SK-N-SH (cell line): ENCODE measurements around the gene PCED1A. TPM values are rescaled to one million over a fixed set of nuclear protein-coding genes. Genes with fewer than 3 reads are reported as not detected.

Experiments
- CTCF ChIA-PET: fragments of 300-600, 350-600 bp; formaldehyde crosslinking; extraction: SDS; loops from one replicate; lab custom pipeline; 2021; lab: Yijun Ruan, JAX
- POLR2A ChIA-PET: fragments of 350-600 bp; sonication (Branson Sonifier 250); formaldehyde crosslinking; extraction: SDS; loops from one replicate; lab custom pipeline; 2020; ENCODE audit warnings: antibody characterized with exemption, inconsistent platforms; lab: Yijun Ruan, JAX
- DNase-seq: peaks from one replicate; pipeline ENCODE4 v3.0.0; 2012
- H2AFZ ChIP-seq: fragments of 200-600 bp; sonication (generic); 2 replicates; pipeline ENCODE4 v1.8.1; 2016; ENCODE audit warnings: antibody characterized with exemption, mild to moderate bottlenecking, low read depth
- H3F3A ChIP-seq: fragments of 200-600 bp; sonication (generic); replicated peaks from 2 replicates; pipeline ENCODE3; 2016; ENCODE audit warnings: antibody characterized with exemption, mild to moderate bottlenecking; ENCODE audit not compliant: insufficient read depth
- H3K27ac ChIP-seq, 2 experiments: fragments of 200-500 bp in 1 of 2; fragments of 200-600 bp in 1 of 2; sonication (Bioruptor generic) in 1 of 2; sonication (generic), shearing (Covaris generic) in 1 of 2; 2 replicates each; pipeline versions ENCODE4 v1.5.1 to v1.6.1; 2014 to 2016; ENCODE audit warnings: low read depth in 2 of 2, inconsistent platforms in 1 of 2, low read length in 1 of 2, mild to moderate bottlenecking in 1 of 2, mixed read lengths in 1 of 2
- H3K27me3 ChIP-seq: fragments of 200-600 bp; sonication (generic), shearing (Covaris generic); 2 replicates; pipeline ENCODE4 v1.6.1; 2016; ENCODE audit warnings: mixed run types; ENCODE audit not compliant: insufficient read depth
- H3K36me3 ChIP-seq, 2 experiments: fragments of 200-500 bp in 1 of 2; fragments of 200-600 bp in 1 of 2; sonication (Bioruptor generic) in 1 of 2; sonication (generic) in 1 of 2; replicated peaks in 1 of 2; 2 replicates each; pipeline versions ENCODE3 to v1.5.1; 2014 to 2016; ENCODE audit warnings: low read length in 1 of 2, mild to moderate bottlenecking in 1 of 2; ENCODE audit not compliant: insufficient read depth in 2 of 2, control insufficient read depth in 1 of 2
- H3K4me1 ChIP-seq, 2 experiments: fragments of 200-500 bp in 1 of 2; fragments of 200-600 bp in 1 of 2; sonication (Bioruptor generic) in 1 of 2; sonication (generic), shearing (Covaris generic) in 1 of 2; 2 replicates each; pipeline versions ENCODE4 v1.5.1 to v1.6.1; 2014 to 2016; ENCODE audit warnings: low read depth in 1 of 2, low read length in 1 of 2, mixed run types in 1 of 2; ENCODE audit not compliant: insufficient read depth in 2 of 2, control insufficient read depth in 1 of 2
- H3K4me2 ChIP-seq: fragments of 200-600 bp; sonication (generic), shearing (Covaris generic); 2 replicates; pipeline ENCODE4 v1.6.1; 2017; ENCODE audit warnings: mixed run types
- H3K4me3 ChIP-seq, 2 experiments: fragments of 200-500 bp in 1 of 2; fragments of 200-600 bp in 1 of 2; sonication (Bioruptor generic) in 1 of 2; sonication (generic), shearing (Covaris generic) in 1 of 2; 2 replicates each; pipeline versions ENCODE4 v1.5.1 to v1.8.1; 2014 to 2016; ENCODE audit warnings: low read depth in 2 of 2, inconsistent platforms in 1 of 2, low read length in 1 of 2, mild to moderate bottlenecking in 1 of 2, mixed read lengths in 1 of 2, moderate library complexity in 1 of 2
- H3K79me2 ChIP-seq: fragments of 200-600 bp; sonication (generic); 2 replicates; pipeline ENCODE4 v1.8.1; 2017; ENCODE audit warnings: mild to moderate bottlenecking; ENCODE audit not compliant: insufficient read depth
- H3K9ac ChIP-seq: fragments of 200-600 bp; sonication (generic); 2 replicates; pipeline ENCODE4 v1.6.1; 2017; ENCODE audit warnings: mixed run types
- H3K9me2 ChIP-seq: fragments of 200-600 bp; sonication (generic); 2 replicates; pipeline ENCODE4 v1.6.1; 2017; ENCODE audit warnings: mixed run types
- H3K9me3 ChIP-seq: fragments of 200-600 bp; sonication (generic); 2 replicates; pipeline ENCODE4 v1.6.1; 2017; ENCODE audit warnings: mixed run types, mild to moderate bottlenecking, moderate library complexity
- H4K20me1 ChIP-seq: fragments of 200-600 bp; sonication (generic); 2 replicates; pipeline ENCODE4 v1.6.1; 2017; ENCODE audit warnings: mild to moderate bottlenecking, mixed run types; ENCODE audit not compliant: insufficient read depth
- EZH2phosphoT487 ChIP-seq: fragments of 200-600 bp; sonication (generic); IDR thresholded peaks from 2 replicates; pipeline ENCODE4 v1.6.1; 2017; ENCODE audit warnings: low read depth, mixed run types, mild to moderate bottlenecking, antibody characterized with exemption, moderate library complexity, borderline replicate concordance
- FOXJ3 ChIP-seq: sonication (generic); formaldehyde crosslinking; IDR thresholded peaks from 2 replicates; pipeline ENCODE4 v1.5.1; 2020; ENCODE audit warnings: mild to moderate bottlenecking, missing genetic modification reagents
- FOXM1 ChIP-seq: IDR thresholded peaks from 2 replicates; pipeline ENCODE4 v1.4.0; 2012; ENCODE audit warnings: low read depth, mild to moderate bottlenecking
- ZBTB33 ChIP-seq: IDR thresholded peaks from 2 replicates; pipeline ENCODE4 v1.4.0; 2012; ENCODE audit warnings: low read depth, borderline replicate concordance
- WGBS: methylation state at CpG from one replicate; pipeline ENCODE4 v1.1.6; 2017; ENCODE audit warnings: low lambda C conversion rate; 5-methylcytosine and 5-hydroxymethylcytosine counted together
- polyA plus RNA-seq, 3 experiments: library from polyadenylated mRNA; depleted of rRNA; stranded (reverse); fragments of >200 nt; gene quantifications; 2 replicates each; pipeline ENCODE4 v1.2.3, GENCODE V29; 2012

PCED1A gene
- polyA plus RNA-seq, 1 of the 3 experiments (the other 2 are of a cell fraction) = 65.2 TPM

- no peak overlapping the region for H2AFZ ChIP-seq
- CTCF ChIA-PET = no interaction called here
- H3K27me3 ChIP-seq = no peaks in the 10 kb centered on the region
- H3K27ac ChIP-seq = no peak overlapping the region
- DNase-seq = peak; percentile 14
- POLR2A ChIA-PET = no interaction called here
- H3F3A ChIP-seq = peaks cover 13% of the 10 kb centered on the region
- no peak overlapping the region for H3K4me3 ChIP-seq
- no peak overlapping the region for H3K4me2 ChIP-seq
- 85% methylated on average over 8 of the region's 20 CpGs for WGBS
- no peaks in the 10 kb centered on the region for H4K20me1 ChIP-seq
- H3K9me3 ChIP-seq = peaks cover 7% of the 10 kb centered on the region
- H3K9ac ChIP-seq = no peak overlapping the region
- no peaks in the 10 kb centered on the region for H3K9me2 ChIP-seq
- no peak for TF ChIP-seq FOXJ3
- TF ChIP-seq, all 33 proteins: peak for 0
- H3K36me3 ChIP-seq = no peaks in the 10 kb centered on the region
- H3K4me1 ChIP-seq = peaks cover 12 to 18% of the 10 kb centered on the region in 2 experiments; a peak in 2 of 4 replicates
- no peaks in the 10 kb centered on the region for H3K79me2 ChIP-seq
Measured at GRCh38 chr20:2816583-2817340, 23.7 kb downstream of the PCED1A start.

- Histone ChIP-seq H3K9ac (peak within 1 kb of the TSS; percentile 20; the same call in 1 of the 2 replicates), H3K9me2 (no peaks in the 10 kb centered on the region), H3K4me2 (peak within 1 kb of the TSS; percentile 83), H3K4me1 (peaks cover 10 to 18% of the 10 kb centered on the region in 2 experiments; a peak in 2 of 4 replicates), H3K4me3 (no peak within 1 kb of the TSS), H4K20me1 (no peaks in the 10 kb centered on the region), H3K79me2 (no peaks in the 10 kb centered on the region), H3K9me3 (peaks cover 11% of the 10 kb centered on the region), H3K27me3 (no peaks in the 10 kb centered on the region), H3K27ac (peak within 1 kb of the TSS in 1 of 2 experiments; percentile 72; a peak in 1 of 4 replicates), H2AFZ (no peak within 1 kb of the TSS), H3F3A (peaks cover 13% of the 10 kb centered on the region), H3K36me3 (no peaks in the 10 kb centered on the region)
- peak; percentile 20 for DNase-seq
- POLR2A ChIA-PET = no interaction called here
- CTCF ChIA-PET = no interaction called here
- no peak for TF ChIP-seq EZH2phosphoT487
- TF ChIP-seq ZBTB33 = no peak
- TF ChIP-seq FOXM1 = no peak
- 80% methylated on average over 8 of the region's 10 CpGs for WGBS
Measured at GRCh38 chr20:2816030-2816582, 24.3 kb downstream of the PCED1A start, which contains the start of gene TMEM239. Gene TMEM239, plus strand, starts transcription at chr20:2816364. Its CDS starts 191 bp downstream, at chr20:2816555.
